Thyroid gland (tissue), 4 donors: ENCODE measurements around the gene ASAP2. TPM values are rescaled to one million over a fixed set of nuclear protein-coding genes. Genes with fewer than 3 reads are reported as not detected.

ENCODE experiments used
- DNase-seq, 2 donors: peaks; one replicate each; pipeline ENCODE4 v3.0.0-alpha.2; 2019
- H3K27ac ChIP-seq, 3 donors: fragments of 200-600 bp; sonication (generic); 1 replicate in 2 of 3; 2 replicates in 1 of 3; pipeline ENCODE4 v1.5.1; 2016 to 2019; ENCODE audit warnings: mild to moderate bottlenecking in 1 of 3, moderate library complexity in 1 of 3
- H3K27me3 ChIP-seq: fragments of 200-600 bp; sonication (generic); one replicate; pipeline ENCODE4 v1.5.1; 2019
- H3K36me3 ChIP-seq, 2 donors: fragments of 200-600 bp; sonication (generic); one replicate each; pipeline ENCODE4 v1.5.1; 2016 to 2019
- H3K4me1 ChIP-seq, 2 donors: fragments of 200-600 bp; sonication (generic); one replicate each; pipeline ENCODE4 v1.5.1; 2017 to 2019
- H3K4me3 ChIP-seq, 3 donors: fragments of 200-600 bp; sonication (generic); replicated peaks in 1 of 3; 1 replicate in 2 of 3; 2 replicates in 1 of 3; pipeline ENCODE4 v1.5.1; 2016; ENCODE audit warnings: mild to moderate bottlenecking in 1 of 3
- H3K9me3 ChIP-seq: fragments of 200-600 bp; sonication (generic); one replicate; pipeline ENCODE4 v1.5.1; 2017
- CTCF ChIP-seq, 6 experiments: fragments of 200-600 bp in 3 of 6; fragments of 450-650 bp in 3 of 6; sonication (generic) in 3 of 6; IDR thresholded peaks; one replicate each; pipeline ENCODE4 v1.5.1; 2016 to 2019; ENCODE audit warnings: antibody characterized with exemption in 6 of 6, mild to moderate bottlenecking in 2 of 6, inconsistent platforms in 1 of 6, moderate library complexity in 1 of 6
- POLR2A ChIP-seq, 2 donors: fragments of 450-650 bp; IDR thresholded peaks; one replicate each; pipeline ENCODE4 v1.6.1; 2017; ENCODE audit warnings: antibody characterized with exemption in 2 of 2, mild to moderate bottlenecking in 2 of 2, moderate library complexity in 1 of 2
- WGBS, 2 donors: methylation state at CpG; one replicate each; pipeline ENCODE4 v1.1.5; 2017; 5-methylcytosine and 5-hydroxymethylcytosine counted together
- intact Hi-C: fragments of 100-400 bp; cut with DNase I; formaldehyde crosslinking; loops from one replicate; pipeline ENCODE4 v1.15.1; 2023
- total RNA-seq, 4 donors: library from RNA; depleted of rRNA; stranded (reverse); fragments of >200 nt; gene quantifications; one replicate each; pipeline ENCODE4 v1.2.3, GENCODE V29; 2016

ASAP2 gene
- total RNA-seq, 4 donors from 2014 or later, result 40.3 to 55.3 (median 47.3) TPM

DNA sequence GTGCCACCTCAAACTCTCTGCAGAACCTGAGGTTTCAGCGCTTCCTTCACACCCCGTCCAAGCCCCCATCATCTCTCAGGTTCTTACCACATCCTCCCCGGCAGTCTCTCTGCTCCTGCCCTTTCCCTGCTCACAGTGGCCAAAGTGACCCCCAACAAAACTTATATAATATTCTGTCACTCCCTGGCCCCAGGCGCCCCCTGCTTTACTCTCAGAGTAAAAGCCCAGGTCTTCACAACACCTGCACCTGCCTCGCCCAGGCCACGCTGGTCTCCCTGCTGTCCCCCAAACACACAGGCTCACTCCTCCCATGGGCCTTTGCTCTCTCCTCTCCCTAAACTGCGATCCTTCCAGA lies 210.3 kb downstream of the ASAP2 start:
- Histone ChIP-seq H3K27ac (no peak overlapping the region), H3K4me3 (no peak overlapping the region), H3K9me3 (no peaks in the 10 kb centered on the region), H3K27me3 (no peaks in the 10 kb centered on the region), H3K36me3 (peaks cover 0 to 2% of the 10 kb centered on the region in 2 donors), H3K4me1 (peaks cover 2 to 10% of the 10 kb centered on the region in 2 donors)
- no peak for DNase-seq
- intact Hi-C loops, result no loop called here
- TF ChIP-seq POLR2A (IDR thresholded peaks at IDR 0.05) (no peak), CTCF (IDR thresholded peaks at IDR 0.05) (no peak)
- 92 to 97% methylated on average over 7 of the region's 7 CpGs for WGBS, 2 donors

- Histone ChIP-seq H3K9me3 (no peaks in the 10 kb centered on the region), H3K27me3 (no peaks in the 10 kb centered on the region), H3K4me3 (no peak overlapping the region), H3K27ac (peak overlapping the region in 1 of 3 donors; percentile 14), H3K36me3 (no peaks in the 10 kb centered on the region), H3K4me1 (peaks cover 9 to 12% of the 10 kb centered on the region in 2 donors)
- DNase-seq, result peak; percentile 19 to 37
- intact Hi-C loops, result no loop called here
- WGBS, 2 donors, result 30 to 40% methylated on average over 3 of the region's 3 CpGs
- no peak for TF ChIP-seq POLR2A (IDR thresholded peaks at IDR 0.05)
Measured at GRCh38 chr2:9417725-9418124, 211.1 kb downstream of the ASAP2 start.

DNA sequence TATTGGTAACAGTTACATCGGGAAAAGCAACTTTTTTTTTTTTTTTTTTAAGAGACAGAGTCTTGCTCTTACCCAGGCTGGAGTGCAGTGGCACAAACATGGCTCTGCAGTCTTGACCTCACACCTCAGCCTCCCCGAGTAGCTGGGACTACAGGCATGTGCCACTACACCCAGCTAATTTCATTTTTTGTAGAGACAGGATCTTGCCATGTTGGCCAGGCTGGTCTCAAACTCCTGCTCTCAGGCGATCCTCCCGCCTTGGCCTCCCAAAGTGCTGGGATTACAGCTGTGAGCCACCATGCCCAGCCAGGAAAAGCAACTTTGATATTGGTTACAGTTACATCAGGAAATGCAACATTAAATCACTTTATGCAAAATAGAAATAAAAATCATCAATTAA lies 212.1 kb downstream of the ASAP2 start:
- 86 to 87% methylated on average over 4 of the region's 4 CpGs for WGBS, 2 donors
- no peaks in the 10 kb centered on the region for H3K9me3 ChIP-seq

DNA sequence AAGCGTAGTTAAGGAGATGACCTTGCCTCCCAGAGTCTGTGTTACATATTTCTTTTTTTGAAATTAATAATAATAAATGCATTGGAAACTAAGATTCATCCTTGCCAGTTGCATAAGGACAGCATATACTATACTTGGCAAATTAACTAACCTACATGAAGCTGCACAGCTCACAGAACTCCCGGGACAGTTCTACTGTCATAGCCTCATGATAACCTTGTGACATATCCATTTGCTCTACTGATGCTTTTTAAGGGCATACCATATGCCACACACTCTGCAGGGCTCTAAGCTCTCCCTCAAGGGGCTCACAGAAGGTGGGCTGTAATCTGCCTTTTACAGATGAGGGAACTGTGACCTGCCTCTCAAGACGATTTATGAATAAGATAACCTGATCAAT lies 212.9 kb downstream of the ASAP2 start:
- Histone ChIP-seq H3K27me3 (no peaks in the 10 kb centered on the region), H3K4me3 (no peak overlapping the region)
- TF ChIP-seq CTCF (IDR thresholded peaks at IDR 0.05), result no peak
- TF ChIP-seq POLR2A (IDR thresholded peaks at IDR 0.05), result no peak

More for the DNA sequence above, 212.1 kb downstream of the ASAP2 start:
- intact Hi-C loops, result no loop called here
- no peak overlapping the region for H3K27ac ChIP-seq
- TF ChIP-seq CTCF (IDR thresholded peaks at IDR 0.05) (no peak), POLR2A (IDR thresholded peaks at IDR 0.05) (no peak)
- no peak overlapping the region for H3K4me3 ChIP-seq
- DNase-seq, result no peak
- H3K4me1 ChIP-seq, result peaks cover 11 to 12% of the 10 kb centered on the region in 2 donors
- H3K27me3 ChIP-seq, result no peaks in the 10 kb centered on the region
- no peaks in the 10 kb centered on the region for H3K36me3 ChIP-seq

DNA sequence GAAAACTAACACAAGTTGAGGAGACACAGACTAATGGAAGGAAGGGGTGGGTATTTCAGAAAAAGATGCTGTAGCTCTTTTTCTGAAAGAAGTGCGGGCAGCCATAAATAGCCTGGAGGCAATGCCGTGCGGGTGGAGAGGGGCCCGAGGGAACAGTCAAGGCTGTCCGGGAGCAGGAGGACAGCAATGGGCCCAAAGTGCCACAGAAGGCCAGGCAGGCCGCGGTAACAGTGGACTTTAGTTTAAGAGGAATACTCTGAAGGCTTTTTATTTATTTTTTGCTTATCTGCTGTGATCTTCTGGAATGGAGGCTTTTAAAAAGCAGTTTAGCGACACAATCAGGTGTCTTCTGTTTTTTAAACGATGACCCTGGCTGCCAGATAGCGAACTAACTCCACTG lies 213.9 kb downstream of the ASAP2 start:
- Histone ChIP-seq H3K9me3 (no peaks in the 10 kb centered on the region), H3K27ac (no peak overlapping the region), H3K4me3 (no peak overlapping the region), H3K27me3 (no peaks in the 10 kb centered on the region), H3K4me1 (peaks cover 22 to 25% of the 10 kb centered on the region in 2 donors), H3K36me3 (no peaks in the 10 kb centered on the region)
- no peak for TF ChIP-seq POLR2A (IDR thresholded peaks at IDR 0.05)
- no peak for TF ChIP-seq CTCF (IDR thresholded peaks at IDR 0.05)
- 84 to 87% methylated on average over 10 of the region's 10 CpGs for WGBS, 2 donors
- no peak for DNase-seq
- intact Hi-C loops, result loop anchor here (10.0 kb wide), 1 partner anchor 54 kb away; the partner anchor contains the start of gene IAH1

More for the DNA sequence above, 212.9 kb downstream of the ASAP2 start:
- WGBS, 2 donors, result 89 to 92% methylated on average over 3 of the region's 3 CpGs
- DNase-seq, result no peak
- intact Hi-C loops, result no loop called here
- Histone ChIP-seq H3K27ac (no peak overlapping the region), H3K9me3 (no peaks in the 10 kb centered on the region), H3K36me3 (no peaks in the 10 kb centered on the region), H3K4me1 (peaks cover 17 to 18% of the 10 kb centered on the region in 2 donors)
